HEK293 (cell line): ENCODE measurements around the gene RAB1B.
A peak's percentile ranks its signal among the peaks of the same experiment; 100 is the strongest.

Source experiments
- CTCF ChIA-PET: fragments of 350-600 bp; formaldehyde crosslinking; extraction: SDS; loops from one replicate; lab custom pipeline; 2021; ENCODE audit warnings: antibody characterized with exemption; lab: Yijun Ruan, JAX
- POLR2A ChIA-PET: fragments of 300-600 bp; formaldehyde crosslinking; extraction: SDS; loops from one replicate; lab custom pipeline; 2020; ENCODE audit warnings: antibody characterized with exemption, inconsistent platforms; lab: Yijun Ruan, JAX
- H3K27ac ChIP-seq: fragments of 200-500 bp; sonication (Bioruptor generic); 2 replicates; pipeline ENCODE4 v1.5.1; 2014; ENCODE audit warnings: low read depth, low read length, control low read depth, inconsistent platforms; ENCODE audit errors: extremely low read depth
- H3K36me3 ChIP-seq, 2 experiments: fragments of 200-500 bp in 1 of 2; sonication (Bioruptor generic) in 1 of 2; 1 replicate in 1 of 2; 2 replicates in 1 of 2; pipeline ENCODE4 v1.5.1; 2014 to 2017; ENCODE audit warnings: inconsistent platforms in 2 of 2, low read length in 2 of 2; ENCODE audit not compliant: control insufficient read depth in 2 of 2, insufficient read depth in 1 of 2
- H3K4me1 ChIP-seq: fragments of 200-500 bp; sonication (Bioruptor generic); 2 replicates; pipeline ENCODE4 v1.5.1; 2014; ENCODE audit warnings: mild to moderate bottlenecking, low read length, inconsistent platforms; ENCODE audit not compliant: control insufficient read depth, insufficient read depth
- H3K4me3 ChIP-seq: 2 replicates; pipeline ENCODE4 v1.5.1; 2011; ENCODE audit warnings: low read depth, mild to moderate bottlenecking, control low read depth, low read length, moderate library complexity
- H3K9me3 ChIP-seq: fragments of 200-500 bp; sonication (Bioruptor generic); 2 replicates; pipeline ENCODE4 v1.5.1; 2014; ENCODE audit warnings: low read depth, low read length, inconsistent platforms; ENCODE audit not compliant: control insufficient read depth, insufficient read depth
- OVOL3 ChIP-seq: fragments of 450-650 bp; formaldehyde crosslinking; IDR thresholded peaks from 2 replicates; pipeline ENCODE4 v1.5.1; 2016; ENCODE audit warnings: missing biosample characterization, missing genetic modification characterization
- SETDB1 ChIP-seq: IDR thresholded peaks from one replicate; pipeline ENCODE4 v1.6.1; 2017; ENCODE audit warnings: mild to moderate bottlenecking, low read length, moderate library complexity, mixed read lengths; ENCODE audit not compliant: insufficient read length
- ZFP37 ChIP-seq: fragments of 450-650 bp; formaldehyde crosslinking; IDR thresholded peaks from 2 replicates; pipeline ENCODE4 v1.5.1; 2016; ENCODE audit warnings: missing biosample characterization, missing genetic modification characterization
- ZNF214 ChIP-seq: fragments of 450-650 bp; formaldehyde crosslinking; IDR thresholded peaks from 2 replicates; pipeline ENCODE4 v1.5.1; 2017; ENCODE audit warnings: missing biosample characterization, mild to moderate bottlenecking, missing genetic modification characterization, borderline replicate concordance
- ZNF621 ChIP-seq: fragments of 450-650 bp; formaldehyde crosslinking; IDR thresholded peaks from 2 replicates; pipeline ENCODE4 v1.5.1; 2017; ENCODE audit warnings: missing biosample characterization, missing genetic modification characterization
- ZNF623 ChIP-seq: fragments of 450-650 bp; formaldehyde crosslinking; IDR thresholded peaks from 2 replicates; pipeline ENCODE4 v1.5.1; 2016; ENCODE audit warnings: missing biosample characterization, missing genetic modification characterization
- ZNF677 ChIP-seq: fragments of 450-650 bp; IDR thresholded peaks from 2 replicates; pipeline ENCODE4 v1.5.0; 2018; ENCODE audit warnings: missing biosample characterization, mild to moderate bottlenecking, missing genetic modification characterization, moderate library complexity
- ZNF837 ChIP-seq: fragments of 450-650 bp; formaldehyde crosslinking; IDR thresholded peaks from 2 replicates; pipeline ENCODE4 v1.5.1; 2016; ENCODE audit warnings: missing biosample characterization, missing genetic modification characterization
- TF ChIP-seq, protein P1 (sequence below): fragments of 450-650 bp; formaldehyde crosslinking; IDR thresholded peaks from 2 replicates; pipeline ENCODE4 v1.5.1; 2017; ENCODE audit warnings: missing biosample characterization, missing genetic modification characterization
- TF ChIP-seq, protein P2 (sequence below): fragments of 450-650 bp; formaldehyde crosslinking; conservative IDR thresholded peaks from 2 replicates; pipeline ENCODE4 v1.5.1; 2016; ENCODE audit warnings: low read depth, missing biosample characterization, missing genetic modification characterization
- TF ChIP-seq, protein P3 (sequence below): fragments of 450-650 bp; formaldehyde crosslinking; IDR thresholded peaks from 2 replicates; pipeline ENCODE4 v1.5.1; 2017; ENCODE audit warnings: missing biosample characterization, missing genetic modification characterization
- TF ChIP-seq, protein P4 (sequence below): fragments of 450-650 bp; formaldehyde crosslinking; IDR thresholded peaks from 2 replicates; pipeline ENCODE4 v1.5.1; 2016; ENCODE audit warnings: missing biosample characterization, missing genetic modification characterization
- TF ChIP-seq, protein P5 (sequence below): fragments of 450-650 bp; IDR thresholded peaks from 2 replicates; pipeline ENCODE4 v1.5.1; 2018; ENCODE audit warnings: missing biosample characterization, missing genetic modification characterization

RAB1B gene

DNA sequence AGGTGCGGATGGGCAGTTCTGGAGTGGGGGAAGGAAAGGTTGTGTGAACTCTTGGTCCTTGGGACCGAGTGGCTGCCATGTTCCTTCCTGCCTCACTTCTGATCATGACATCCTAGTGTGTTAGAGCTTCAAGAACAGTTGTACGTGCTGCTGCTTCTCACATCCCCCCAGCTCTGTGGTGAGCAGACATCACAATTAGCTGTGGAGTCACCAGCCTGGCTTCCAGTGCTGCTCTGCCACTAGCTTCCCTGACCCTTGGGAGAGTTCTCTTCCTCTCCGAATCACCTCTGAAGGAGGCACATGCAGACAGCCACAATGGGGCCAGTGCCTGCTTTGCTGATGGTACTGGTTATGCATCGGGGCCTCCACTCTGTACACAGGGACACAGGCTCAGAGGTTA, 6.2 kb upstream of the RAB1B start (continued):
- TF ChIP-seq, protein P1, sequence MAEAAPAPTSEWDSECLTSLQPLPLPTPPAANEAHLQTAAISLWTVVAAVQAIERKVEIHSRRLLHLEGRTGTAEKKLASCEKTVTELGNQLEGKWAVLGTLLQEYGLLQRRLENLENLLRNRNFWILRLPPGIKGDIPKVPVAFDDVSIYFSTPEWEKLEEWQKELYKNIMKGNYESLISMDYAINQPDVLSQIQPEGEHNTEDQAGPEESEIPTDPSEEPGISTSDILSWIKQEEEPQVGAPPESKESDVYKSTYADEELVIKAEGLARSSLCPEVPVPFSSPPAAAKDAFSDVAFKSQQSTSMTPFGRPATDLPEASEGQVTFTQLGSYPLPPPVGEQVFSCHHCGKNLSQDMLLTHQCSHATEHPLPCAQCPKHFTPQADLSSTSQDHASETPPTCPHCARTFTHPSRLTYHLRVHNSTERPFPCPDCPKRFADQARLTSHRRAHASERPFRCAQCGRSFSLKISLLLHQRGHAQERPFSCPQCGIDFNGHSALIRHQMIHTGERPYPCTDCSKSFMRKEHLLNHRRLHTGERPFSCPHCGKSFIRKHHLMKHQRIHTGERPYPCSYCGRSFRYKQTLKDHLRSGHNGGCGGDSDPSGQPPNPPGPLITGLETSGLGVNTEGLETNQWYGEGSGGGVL (tag by site-specific recombination), result no peak
- TF ChIP-seq OVOL3 (tag by site-specific recombination) (no peak), ZNF621 (tag by site-specific recombination) (no peak), ZNF214 (tag by site-specific recombination) (no peak)
- TF ChIP-seq, all 188 proteins: peak for 0

DNA sequence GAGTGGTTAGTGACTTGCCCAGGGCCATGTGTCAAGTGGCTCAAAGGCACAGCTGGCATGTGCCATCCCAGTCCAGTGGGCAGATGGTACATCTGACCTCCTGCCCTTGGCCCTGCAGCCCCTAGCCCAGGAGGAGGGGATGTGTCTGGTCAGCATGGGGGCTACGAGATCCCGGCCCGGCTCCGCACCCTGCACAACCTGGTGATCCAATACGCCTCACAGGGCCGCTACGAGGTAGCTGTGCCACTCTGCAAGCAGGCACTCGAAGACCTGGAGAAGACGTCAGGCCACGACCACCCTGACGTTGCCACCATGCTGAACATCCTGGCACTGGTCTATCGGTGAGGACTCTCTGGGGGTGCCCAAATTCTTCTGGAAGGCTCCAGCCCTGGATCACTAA, 5.7 kb upstream of the RAB1B start:
- no peaks in the 10 kb centered on the region for H3K9me3 ChIP-seq
- H3K27ac ChIP-seq, result no peak overlapping the region
- no peak overlapping the region for H3K4me3 ChIP-seq
- no peaks in the 10 kb centered on the region for H3K4me1 ChIP-seq
- CTCF ChIA-PET, result interaction anchor here (0.6 to 2.5 kb wide), 4 partner anchors 22 to 186 kb away, joined by 3 to 15 read pairs (median 5); partner anchors contain the start of gene YIF1A
- peaks cover 3 to 79% of the 10 kb centered on the region in 2 experiments; a peak in 1 of 3 replicates for H3K36me3 ChIP-seq
- POLR2A ChIA-PET, result interaction anchor here (1.2 kb wide), 1 partner anchor 40 kb away, joined by 3 read pairs; no protein-coding TSS in a partner anchor
- TF ChIP-seq ZNF837 (tag by site-specific recombination) (no peak), SETDB1 (no peak), ZFP37 (tag by site-specific recombination) (no peak), ZNF677 (tag by site-specific recombination) (no peak)
- TF ChIP-seq, protein P2, sequence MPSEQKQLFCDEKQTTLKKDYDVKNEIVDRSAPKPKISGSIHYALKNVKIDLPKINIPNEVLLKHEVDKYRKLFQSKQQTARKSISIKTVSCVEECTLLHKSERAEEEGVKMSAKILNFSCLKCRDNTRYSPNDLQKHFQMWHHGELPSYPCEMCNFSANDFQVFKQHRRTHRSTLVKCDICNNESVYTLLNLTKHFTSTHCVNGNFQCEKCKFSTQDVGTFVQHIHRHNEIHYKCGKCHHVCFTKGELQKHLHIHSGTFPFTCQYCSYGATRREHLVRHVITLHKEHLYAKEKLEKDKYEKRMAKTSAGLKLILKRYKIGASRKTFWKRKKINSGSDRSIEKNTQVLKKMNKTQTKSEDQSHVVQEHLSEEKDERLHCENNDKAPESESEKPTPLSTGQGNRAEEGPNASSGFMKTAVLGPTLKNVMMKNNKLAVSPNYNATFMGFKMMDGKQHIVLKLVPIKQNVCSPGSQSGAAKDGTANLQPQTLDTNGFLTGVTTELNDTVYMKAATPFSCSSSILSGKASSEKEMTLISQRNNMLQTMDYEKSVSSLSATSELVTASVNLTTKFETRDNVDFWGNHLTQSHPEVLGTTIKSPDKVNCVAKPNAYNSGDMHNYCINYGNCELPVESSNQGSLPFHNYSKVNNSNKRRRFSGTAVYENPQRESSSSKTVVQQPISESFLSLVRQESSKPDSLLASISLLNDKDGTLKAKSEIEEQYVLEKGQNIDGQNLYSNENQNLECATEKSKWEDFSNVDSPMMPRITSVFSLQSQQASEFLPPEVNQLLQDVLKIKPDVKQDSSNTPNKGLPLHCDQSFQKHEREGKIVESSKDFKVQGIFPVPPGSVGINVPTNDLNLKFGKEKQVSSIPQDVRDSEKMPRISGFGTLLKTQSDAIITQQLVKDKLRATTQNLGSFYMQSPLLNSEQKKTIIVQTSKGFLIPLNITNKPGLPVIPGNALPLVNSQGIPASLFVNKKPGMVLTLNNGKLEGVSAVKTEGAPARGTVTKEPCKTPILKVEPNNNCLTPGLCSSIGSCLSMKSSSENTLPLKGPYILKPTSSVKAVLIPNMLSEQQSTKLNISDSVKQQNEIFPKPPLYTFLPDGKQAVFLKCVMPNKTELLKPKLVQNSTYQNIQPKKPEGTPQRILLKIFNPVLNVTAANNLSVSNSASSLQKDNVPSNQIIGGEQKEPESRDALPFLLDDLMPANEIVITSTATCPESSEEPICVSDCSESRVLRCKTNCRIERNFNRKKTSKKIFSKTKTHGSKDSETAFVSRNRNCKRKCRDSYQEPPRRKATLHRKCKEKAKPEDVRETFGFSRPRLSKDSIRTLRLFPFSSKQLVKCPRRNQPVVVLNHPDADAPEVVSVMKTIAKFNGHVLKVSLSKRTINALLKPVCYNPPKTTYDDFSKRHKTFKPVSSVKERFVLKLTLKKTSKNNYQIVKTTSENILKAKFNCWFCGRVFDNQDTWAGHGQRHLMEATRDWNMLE, result no peak
- TF ChIP-seq, protein P3, sequence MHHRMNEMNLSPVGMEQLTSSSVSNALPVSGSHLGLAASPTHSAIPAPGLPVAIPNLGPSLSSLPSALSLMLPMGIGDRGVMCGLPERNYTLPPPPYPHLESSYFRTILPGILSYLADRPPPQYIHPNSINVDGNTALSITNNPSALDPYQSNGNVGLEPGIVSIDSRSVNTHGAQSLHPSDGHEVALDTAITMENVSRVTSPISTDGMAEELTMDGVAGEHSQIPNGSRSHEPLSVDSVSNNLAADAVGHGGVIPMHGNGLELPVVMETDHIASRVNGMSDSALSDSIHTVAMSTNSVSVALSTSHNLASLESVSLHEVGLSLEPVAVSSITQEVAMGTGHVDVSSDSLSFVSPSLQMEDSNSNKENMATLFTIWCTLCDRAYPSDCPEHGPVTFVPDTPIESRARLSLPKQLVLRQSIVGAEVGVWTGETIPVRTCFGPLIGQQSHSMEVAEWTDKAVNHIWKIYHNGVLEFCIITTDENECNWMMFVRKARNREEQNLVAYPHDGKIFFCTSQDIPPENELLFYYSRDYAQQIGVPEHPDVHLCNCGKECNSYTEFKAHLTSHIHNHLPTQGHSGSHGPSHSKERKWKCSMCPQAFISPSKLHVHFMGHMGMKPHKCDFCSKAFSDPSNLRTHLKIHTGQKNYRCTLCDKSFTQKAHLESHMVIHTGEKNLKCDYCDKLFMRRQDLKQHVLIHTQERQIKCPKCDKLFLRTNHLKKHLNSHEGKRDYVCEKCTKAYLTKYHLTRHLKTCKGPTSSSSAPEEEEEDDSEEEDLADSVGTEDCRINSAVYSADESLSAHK (tag by site-specific recombination), result no peak
- TF ChIP-seq, protein P4, sequence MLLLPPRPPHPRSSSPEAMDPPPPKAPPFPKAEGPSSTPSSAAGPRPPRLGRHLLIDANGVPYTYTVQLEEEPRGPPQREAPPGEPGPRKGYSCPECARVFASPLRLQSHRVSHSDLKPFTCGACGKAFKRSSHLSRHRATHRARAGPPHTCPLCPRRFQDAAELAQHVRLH, result no peak

DNA sequence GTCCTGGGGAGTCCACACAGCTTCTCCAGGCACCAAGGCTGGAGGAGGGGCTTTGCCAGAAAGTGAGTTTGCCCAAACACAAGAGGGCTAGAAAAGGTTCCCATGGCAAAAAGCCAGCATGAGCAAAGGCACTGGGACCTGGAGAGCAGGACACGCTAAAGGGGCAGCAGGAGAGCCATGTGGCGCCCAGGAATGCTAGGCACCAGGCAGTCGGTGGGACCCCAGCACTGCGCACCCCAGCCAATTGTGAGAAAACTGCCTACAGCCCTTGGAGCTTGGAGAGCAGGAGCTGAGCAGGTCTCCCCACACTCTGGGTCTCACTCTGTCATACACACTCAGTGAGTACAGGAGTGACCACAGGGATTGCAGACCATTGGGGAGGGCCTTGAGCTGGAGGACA, 5.2 kb upstream of the RAB1B start:
- Histone ChIP-seq H3K4me1 (no peaks in the 10 kb centered on the region), H3K36me3 (peaks cover 3 to 79% of the 10 kb centered on the region in 2 experiments; a peak in 1 of 3 replicates), H3K9me3 (no peaks in the 10 kb centered on the region), H3K4me3 (no peak overlapping the region), H3K27ac (no peak overlapping the region)
- TF ChIP-seq, protein P5, sequence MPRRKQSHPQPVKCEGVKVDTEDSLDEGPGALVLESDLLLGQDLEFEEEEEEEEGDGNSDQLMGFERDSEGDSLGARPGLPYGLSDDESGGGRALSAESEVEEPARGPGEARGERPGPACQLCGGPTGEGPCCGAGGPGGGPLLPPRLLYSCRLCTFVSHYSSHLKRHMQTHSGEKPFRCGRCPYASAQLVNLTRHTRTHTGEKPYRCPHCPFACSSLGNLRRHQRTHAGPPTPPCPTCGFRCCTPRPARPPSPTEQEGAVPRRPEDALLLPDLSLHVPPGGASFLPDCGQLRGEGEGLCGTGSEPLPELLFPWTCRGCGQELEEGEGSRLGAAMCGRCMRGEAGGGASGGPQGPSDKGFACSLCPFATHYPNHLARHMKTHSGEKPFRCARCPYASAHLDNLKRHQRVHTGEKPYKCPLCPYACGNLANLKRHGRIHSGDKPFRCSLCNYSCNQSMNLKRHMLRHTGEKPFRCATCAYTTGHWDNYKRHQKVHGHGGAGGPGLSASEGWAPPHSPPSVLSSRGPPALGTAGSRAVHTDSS (tag by site-specific recombination), result no peak
- TF ChIP-seq ZNF623 (tag by site-specific recombination), result peak; percentile 39
- CTCF ChIA-PET, result interaction anchor here (0.6 to 2.5 kb wide), 4 partner anchors 21 to 41 kb away, joined by 4 to 15 read pairs (median 5); partner anchors contain the start of gene YIF1A
- POLR2A ChIA-PET, result interaction anchor here (1.2 to 1.4 kb wide), 2 partner anchors 26 to 41 kb away, joined by 3 to 7 read pairs; partner anchors contain the start of gene YIF1A
